H9 (cell line): ENCODE measurements around the gene CAPN14. TPM values are rescaled to one million over a fixed set of nuclear protein-coding genes. Genes with fewer than 3 reads are reported as not detected.

Source experiments
- DNase-seq: peaks from one replicate; pipeline ENCODE4 v3.0.0-alpha.2; 2017
- H2AFZ ChIP-seq: one replicate; pipeline ENCODE4 v1.6.1; 2013; ENCODE audit warnings: mild to moderate bottlenecking, low read length, control low read depth, moderate library complexity
- H2AK5ac ChIP-seq: 2 replicates; pipeline ENCODE4 v1.6.1; 2013; ENCODE audit warnings: low read length, control low read depth, mixed read lengths; ENCODE audit not compliant: insufficient read length
- H2BK120ac ChIP-seq: one replicate; pipeline ENCODE4 v1.6.1; 2013; ENCODE audit warnings: low read depth, mild to moderate bottlenecking, low read length, control low read depth, inconsistent platforms; ENCODE audit not compliant: poor library complexity, severe bottlenecking
- H2BK12ac ChIP-seq: 2 replicates; pipeline ENCODE4 v1.6.1; 2013; ENCODE audit warnings: low read length, control low read depth, mixed read lengths, low read depth; ENCODE audit not compliant: insufficient read length
- H2BK15ac ChIP-seq: 2 replicates; pipeline ENCODE4 v1.6.1; 2013; ENCODE audit warnings: low read depth, low read length, control low read depth
- H2BK20ac ChIP-seq: one replicate; pipeline ENCODE4 v1.6.1; 2013; ENCODE audit warnings: low read depth, mild to moderate bottlenecking, low read length, control low read depth, inconsistent platforms; ENCODE audit not compliant: poor library complexity, severe bottlenecking
- H2BK5ac ChIP-seq: 2 replicates; pipeline ENCODE4 v1.6.1; 2013; ENCODE audit warnings: low read length, control low read depth, mixed read lengths; ENCODE audit not compliant: insufficient read length
- H3K14ac ChIP-seq: 2 replicates; pipeline ENCODE4 v1.6.1; 2013; ENCODE audit warnings: low read length, control low read depth; ENCODE audit not compliant: insufficient read depth
- H3K18ac ChIP-seq: 2 replicates; pipeline ENCODE4 v1.6.1; 2013; ENCODE audit warnings: low read depth, mild to moderate bottlenecking, mixed read lengths, low read length, control low read depth; ENCODE audit not compliant: insufficient read length
- H3K23ac ChIP-seq: 2 replicates; pipeline ENCODE4 v1.6.1; 2013; ENCODE audit warnings: low read length, control low read depth, mixed read lengths, low read depth; ENCODE audit not compliant: insufficient read length
- H3K23me2 ChIP-seq: 2 replicates; pipeline ENCODE4 v1.6.1; 2013; ENCODE audit warnings: low read depth, mild to moderate bottlenecking, mixed read lengths, low read length, control low read depth; ENCODE audit not compliant: insufficient read length, poor library complexity, severe bottlenecking
- H3K27ac ChIP-seq: 2 replicates; pipeline ENCODE4 v1.5.1; 2013; ENCODE audit warnings: low read length, control low read depth, mixed read lengths, low read depth; ENCODE audit not compliant: insufficient read length
- H3K27me3 ChIP-seq: 2 replicates; pipeline ENCODE4 v1.6.1; 2013; ENCODE audit warnings: low read length, control low read depth, inconsistent platforms; ENCODE audit not compliant: insufficient read depth
- H3K4ac ChIP-seq: 2 replicates; pipeline ENCODE4 v1.6.1; 2013; ENCODE audit warnings: low read depth, mild to moderate bottlenecking, control low read depth, inconsistent platforms, low read length, moderate library complexity
- H3K4me1 ChIP-seq: 2 replicates; pipeline ENCODE4 v1.6.1; 2013; ENCODE audit warnings: low read length, control low read depth, inconsistent platforms; ENCODE audit not compliant: insufficient read depth
- H3K4me2 ChIP-seq: 2 replicates; pipeline ENCODE4 v1.6.1; 2013; ENCODE audit warnings: low read length, control low read depth, mixed read lengths; ENCODE audit not compliant: insufficient read length, insufficient read depth
- H3K56ac ChIP-seq: 2 replicates; pipeline ENCODE4 v1.6.1; 2013; ENCODE audit warnings: low read depth, mild to moderate bottlenecking, mixed read lengths, low read length, control low read depth; ENCODE audit not compliant: insufficient read length
- H3K79me1 ChIP-seq: 2 replicates; pipeline ENCODE4 v1.6.1; 2013; ENCODE audit warnings: low read depth, mild to moderate bottlenecking, moderate library complexity, low read length, control low read depth, inconsistent platforms; ENCODE audit not compliant: insufficient read depth, poor library complexity, severe bottlenecking
- H3K79me2 ChIP-seq: 2 replicates; pipeline ENCODE4 v1.6.1; 2013; ENCODE audit warnings: low read length, control low read depth, inconsistent platforms; ENCODE audit not compliant: insufficient read depth
- H3K9ac ChIP-seq: 2 replicates; pipeline ENCODE4 v1.6.1; 2013; ENCODE audit warnings: low read length, control low read depth, mixed read lengths; ENCODE audit not compliant: insufficient read length; ENCODE audit errors: extremely low read depth
- H3K9me3 ChIP-seq: one replicate; pipeline ENCODE4 v1.6.1; 2013; ENCODE audit warnings: low read depth, low read length, inconsistent platforms; ENCODE audit not compliant: control insufficient read depth
- H3T11ph ChIP-seq: one replicate; pipeline ENCODE4 v1.6.1; 2013; ENCODE audit warnings: mild to moderate bottlenecking, low read length, control low read depth, inconsistent platforms
- H4K20me1 ChIP-seq: one replicate; pipeline ENCODE4 v1.6.1; 2013; ENCODE audit not compliant: control insufficient read depth, insufficient read length, insufficient read depth
- H4K5ac ChIP-seq: 2 replicates; pipeline ENCODE4 v1.6.1; 2013; ENCODE audit warnings: low read depth, mild to moderate bottlenecking, mixed read lengths, low read length, control low read depth; ENCODE audit not compliant: insufficient read length
- H4K8ac ChIP-seq: replicated peaks from 2 replicates; pipeline ENCODE4 v1.6.1; 2013; ENCODE audit warnings: low read length, control low read depth, mixed read lengths, low read depth; ENCODE audit not compliant: insufficient read length
- H4K91ac ChIP-seq: 2 replicates; pipeline ENCODE4 v1.6.1; 2013; ENCODE audit warnings: low read depth, mild to moderate bottlenecking, moderate library complexity, mixed read lengths, low read length, control low read depth; ENCODE audit not compliant: insufficient read length
- H3K27ac Mint-ChIP-seq, 3 experiments: 2 replicates in 2 of 3; 3 replicates in 1 of 3; pipeline ENCODE4 v1.8.0; 2020 to 2021; ENCODE audit warnings: mixed read lengths in 3 of 3, mild to moderate bottlenecking in 1 of 3, moderate library complexity in 1 of 3
- H3K27me3 Mint-ChIP-seq: 2 replicates; pipeline ENCODE4 v1.8.0; 2021; ENCODE audit warnings: low read depth, mild to moderate bottlenecking, moderate library complexity, mixed read lengths
- H3K36me3 Mint-ChIP-seq, 3 experiments: 2 replicates in 2 of 3; 3 replicates in 1 of 3; pipeline ENCODE4 v1.8.0; 2020 to 2021; ENCODE audit warnings: low read depth in 3 of 3, mixed read lengths in 3 of 3; ENCODE audit not compliant: insufficient read depth in 1 of 3
- H3K4me1 Mint-ChIP-seq, 2 experiments: 2 replicates each; pipeline ENCODE4 v1.8.0; 2020; ENCODE audit warnings: mixed read lengths in 2 of 2
- H3K4me3 Mint-ChIP-seq, 2 experiments: 2 replicates in 1 of 2; 3 replicates in 1 of 2; pipeline ENCODE4 v1.8.0; 2020 to 2021; ENCODE audit warnings: mild to moderate bottlenecking in 2 of 2, mixed read lengths in 2 of 2, moderate library complexity in 1 of 2
- H3K9me3 Mint-ChIP-seq, 2 experiments: 2 replicates in 1 of 2; 3 replicates in 1 of 2; pipeline ENCODE4 v1.8.0; 2020; ENCODE audit warnings: mild to moderate bottlenecking in 2 of 2, mixed read lengths in 2 of 2, moderate library complexity in 1 of 2
- CTCF ChIP-seq: fragments of 200-600 bp; sonication (generic); conservative IDR thresholded peaks from 3 replicates; pipeline ENCODE4 v1.8.0; 2021; ENCODE audit warnings: antibody characterized with exemption, mild to moderate bottlenecking
- WGBS: extraction: QIAGEN DNeasy Blood & Tissue Kit; methylation state at CpG from one replicate; pipeline ENCODE4 v1.1.7; 2013; ENCODE audit warnings: missing lambda C conversion rate, low lambda C conversion rate, mixed read lengths; ENCODE audit not compliant: insufficient read length; ENCODE audit errors: extremely low coverage; 5-methylcytosine and 5-hydroxymethylcytosine counted together
- total RNA-seq: library from RNA; stranded (reverse); gene quantifications from 2 replicates; pipeline ENCODE4 v1.2.1, GENCODE V29; 2021

The CAPN14 gene
- total RNA-seq, 1 experiment from 2014 or later = 0.09 TPM

GRCh38 chr2:31223749-31224148, 6.4 kb upstream of the CAPN14 start:
- no peak for TF ChIP-seq CTCF
- no peaks in the 10 kb centered on the region for H3K9me3 Mint-ChIP-seq
- H4K8ac ChIP-seq = no peak overlapping the region
- H3K27ac ChIP-seq = no peak overlapping the region
- no peak overlapping the region for H2AFZ ChIP-seq
- H3T11ph ChIP-seq = no peak overlapping the region
- no peak overlapping the region for H2BK12ac ChIP-seq
- no peaks in the 10 kb centered on the region for H3K9me3 ChIP-seq
- H3K4me1 ChIP-seq = no peaks in the 10 kb centered on the region
- H3K4me3 Mint-ChIP-seq = no peak overlapping the region
- no peak overlapping the region for H2BK120ac ChIP-seq
- WGBS = no CpG with 5 or more reads among the region's 7 CpGs
- H4K91ac ChIP-seq = no peak overlapping the region
- H3K14ac ChIP-seq = no peak overlapping the region
- peaks cover 2% of the 10 kb centered on the region; the same call in 1 of the 2 replicates for H3K27me3 Mint-ChIP-seq
- H2BK20ac ChIP-seq = no peak overlapping the region
- H3K27ac Mint-ChIP-seq = no peak overlapping the region
- no peaks in the 10 kb centered on the region for H3K36me3 Mint-ChIP-seq
- no peak for DNase-seq
- H3K18ac ChIP-seq = no peak overlapping the region
- H3K9ac ChIP-seq = no peak overlapping the region
- no peak overlapping the region for H4K5ac ChIP-seq
- H2AK5ac ChIP-seq = no peak overlapping the region
- no peak overlapping the region for H3K4ac ChIP-seq
- no peaks in the 10 kb centered on the region for H3K27me3 ChIP-seq
- no peaks in the 10 kb centered on the region for H3K23me2 ChIP-seq
- H2BK5ac ChIP-seq = no peak overlapping the region
- H3K79me2 ChIP-seq = no peaks in the 10 kb centered on the region
- no peaks in the 10 kb centered on the region for H3K79me1 ChIP-seq
- peaks cover 4 to 11% of the 10 kb centered on the region in 2 experiments; a peak in 3 of 4 replicates for H3K4me1 Mint-ChIP-seq
- no peak overlapping the region for H3K23ac ChIP-seq
- no peak overlapping the region for H3K4me2 ChIP-seq
- no peaks in the 10 kb centered on the region for H4K20me1 ChIP-seq
- H3K56ac ChIP-seq = no peak overlapping the region
- no peak overlapping the region for H2BK15ac ChIP-seq
